Measurements from ENCODE around the gene RNF113B. TPM values are rescaled to one million over a fixed set of nuclear protein-coding genes. Genes with fewer than 3 reads are reported as not detected.

RNF113B gene
- total RNA-seq, 2 donors from 2014 or later, result not detected

- no peak overlapping the region for H3K4me3 Mint-ChIP-seq
- no peaks in the 10 kb centered on the region for H3K9me3 Mint-ChIP-seq
- no peak for ATAC-seq (replicated peaks)
- no peaks in the 10 kb centered on the region for H3K36me3 Mint-ChIP-seq (ENCODE audit: low read depth)
- peaks cover 29% of the 10 kb centered on the region for H3K27me3 Mint-ChIP-seq
- no peaks in the 10 kb centered on the region for H3K4me1 Mint-ChIP-seq
- no peak overlapping the region for H3K27ac Mint-ChIP-seq
These were observed 3.5 kb downstream of the RNF113B start for GRCh38 chr13:98173431-98174152.

- Mint-ChIP-seq H3K27ac (no peak overlapping the region), H3K9me3 (no peaks in the 10 kb centered on the region), H3K4me1 (no peaks in the 10 kb centered on the region), H3K27me3 (peaks cover 34% of the 10 kb centered on the region), H3K36me3 (ENCODE audit: low read depth) (no peaks in the 10 kb centered on the region), H3K4me3 (no peak overlapping the region)
- ATAC-seq (replicated peaks), result no peak
These were observed 4.3 kb downstream of the RNF113B start for GRCh38 chr13:98172590-98173422.

- ATAC-seq (replicated peaks), result no peak
- Mint-ChIP-seq H3K27ac (no peak overlapping the region), H3K4me3 (no peak overlapping the region), H3K36me3 (ENCODE audit: low read depth) (no peaks in the 10 kb centered on the region), H3K9me3 (no peaks in the 10 kb centered on the region), H3K27me3 (peaks cover 34% of the 10 kb centered on the region), H3K4me1 (no peaks in the 10 kb centered on the region)
These were observed 5.0 kb downstream of the RNF113B start for GRCh38 chr13:98171900-98172589.

- Mint-ChIP-seq H3K9me3 (no peaks in the 10 kb centered on the region), H3K36me3 (ENCODE audit: low read depth) (no peaks in the 10 kb centered on the region), H3K4me1 (no peaks in the 10 kb centered on the region), H3K27ac (no peak overlapping the region), H3K4me3 (no peak overlapping the region), H3K27me3 (peaks cover 34% of the 10 kb centered on the region)
- ATAC-seq (replicated peaks), result no peak
These were observed 7.7 kb downstream of the RNF113B start for GRCh38 chr13:98169331-98169730.

GRCh38 chr13:98162935-98163334 lies 14.1 kb downstream of the RNF113B start:
- H3K4me1 Mint-ChIP-seq, result no peaks in the 10 kb centered on the region
- ATAC-seq (replicated peaks), result no peak
- no peak overlapping the region for H3K4me3 Mint-ChIP-seq
- H3K27me3 Mint-ChIP-seq, result no peaks in the 10 kb centered on the region
- H3K9me3 Mint-ChIP-seq, result no peaks in the 10 kb centered on the region
- H3K36me3 Mint-ChIP-seq (ENCODE audit: low read depth), result no peaks in the 10 kb centered on the region
- no peak overlapping the region for H3K27ac Mint-ChIP-seq

GRCh38 chr13:98158172-98158899 lies 18.7 kb downstream of the RNF113B start:
- H3K9me3 Mint-ChIP-seq, result no peaks in the 10 kb centered on the region
- H3K36me3 Mint-ChIP-seq (ENCODE audit: low read depth), result no peaks in the 10 kb centered on the region
- H3K4me1 Mint-ChIP-seq, result no peaks in the 10 kb centered on the region
- peaks cover 17% of the 10 kb centered on the region for H3K27me3 Mint-ChIP-seq
- ATAC-seq (replicated peaks), result no peak
- H3K27ac Mint-ChIP-seq, result no peak overlapping the region
- no peak overlapping the region for H3K4me3 Mint-ChIP-seq

GRCh38 chr13:98157609-98158008 lies 19.5 kb downstream of the RNF113B start:
- H3K27ac Mint-ChIP-seq, result no peak overlapping the region

GRCh38 chr13:98157188-98157587 lies 19.9 kb downstream of the RNF113B start:
- no peak for ATAC-seq (replicated peaks)
- Mint-ChIP-seq H3K9me3 (no peaks in the 10 kb centered on the region), H3K36me3 (ENCODE audit: low read depth) (no peaks in the 10 kb centered on the region), H3K27ac (no peak overlapping the region), H3K4me1 (no peaks in the 10 kb centered on the region), H3K27me3 (peaks cover 25% of the 10 kb centered on the region), H3K4me3 (no peak overlapping the region)

More at GRCh38 chr13:98157609-98158008, 19.5 kb downstream of the RNF113B start:
- no peak overlapping the region for H3K4me3 Mint-ChIP-seq
- peaks cover 22% of the 10 kb centered on the region for H3K27me3 Mint-ChIP-seq
- H3K4me1 Mint-ChIP-seq, result no peaks in the 10 kb centered on the region
- H3K9me3 Mint-ChIP-seq, result no peaks in the 10 kb centered on the region
- no peak for ATAC-seq (replicated peaks)
- no peaks in the 10 kb centered on the region for H3K36me3 Mint-ChIP-seq (ENCODE audit: low read depth)

GRCh38 chr13:98156259-98156658 lies 20.8 kb downstream of the RNF113B start:
- H3K27me3 Mint-ChIP-seq, result peaks cover 31% of the 10 kb centered on the region
- H3K4me1 Mint-ChIP-seq, result no peaks in the 10 kb centered on the region
- H3K9me3 Mint-ChIP-seq, result no peaks in the 10 kb centered on the region
- H3K36me3 Mint-ChIP-seq (ENCODE audit: low read depth), result no peaks in the 10 kb centered on the region
- H3K4me3 Mint-ChIP-seq, result no peak overlapping the region
- no peak overlapping the region for H3K27ac Mint-ChIP-seq
- no peak for ATAC-seq (replicated peaks)

- no peak for ATAC-seq (replicated peaks)
- Mint-ChIP-seq H3K9me3 (no peaks in the 10 kb centered on the region), H3K4me3 (no peak overlapping the region), H3K4me1 (no peaks in the 10 kb centered on the region), H3K27ac (no peak overlapping the region), H3K27me3 (peaks cover 34% of the 10 kb centered on the region), H3K36me3 (ENCODE audit: low read depth) (no peaks in the 10 kb centered on the region)
These were observed 21.5 kb downstream of the RNF113B start for GRCh38 chr13:98155475-98156109.

GRCh38 chr13:98150832-98151479 lies 26.1 kb downstream of the RNF113B start:
- no peaks in the 10 kb centered on the region for H3K36me3 Mint-ChIP-seq (ENCODE audit: low read depth)
- H3K4me1 Mint-ChIP-seq, result no peaks in the 10 kb centered on the region
- H3K9me3 Mint-ChIP-seq, result no peaks in the 10 kb centered on the region
- no peak for ATAC-seq (replicated peaks)
- H3K27me3 Mint-ChIP-seq, result peaks cover 46% of the 10 kb centered on the region
- no peak overlapping the region for H3K27ac Mint-ChIP-seq
- no peak overlapping the region for H3K4me3 Mint-ChIP-seq

GRCh38 chr13:98147521-98147920 lies 29.5 kb downstream of the RNF113B start:
- peaks cover 42% of the 10 kb centered on the region for H3K27me3 Mint-ChIP-seq
- H3K4me3 Mint-ChIP-seq, result no peak overlapping the region
- H3K27ac Mint-ChIP-seq, result no peak overlapping the region
- H3K4me1 Mint-ChIP-seq, result no peaks in the 10 kb centered on the region
- no peak for ATAC-seq (replicated peaks)
- H3K36me3 Mint-ChIP-seq (ENCODE audit: low read depth), result no peaks in the 10 kb centered on the region
- H3K9me3 Mint-ChIP-seq, result no peaks in the 10 kb centered on the region

GRCh38 chr13:98144801-98145350 lies 32.2 kb downstream of the RNF113B start:
- Mint-ChIP-seq H3K4me3 (peak overlapping the region; percentile 59), H3K4me1 (no peaks in the 10 kb centered on the region), H3K27me3 (peaks cover 46% of the 10 kb centered on the region), H3K9me3 (no peaks in the 10 kb centered on the region), H3K36me3 (ENCODE audit: low read depth) (no peaks in the 10 kb centered on the region), H3K27ac (no peak overlapping the region)
- no peak for ATAC-seq (replicated peaks)
